GM21723 (cell line): ENCODE data around the gene NCLN.
A peak's percentile ranks its signal among the peaks of the same experiment; 100 is the strongest.
"Not testable (repeated sequence)": the region's sequence is repeated elsewhere in the genome, so short reads cannot be mapped to it uniquely, and the experiment has no call there.

Source experiments
- ATAC-seq: cut with Tn5 transposase; IDR thresholded peaks from one replicate; pipeline ENCODE4 v1.9.1; 2021; ENCODE audit warnings: mild to moderate bottlenecking, moderate library complexity; ENCODE audit not compliant: unreplicated experiment

NCLN gene

GRCh38 chr19:3185461-3186159, at the start of gene NCLN:
NCLN (plus strand) TSS chr19:3185930; CDS start chr19:3186031, 101 bp downstream.
- peak; percentile 68 for ATAC-seq

- no peak for ATAC-seq
Observed at GRCh38 chr19:3135961-3136683, 49.6 kb upstream of the NCLN start, which contains the start of gene GNA15. GNA15 (plus strand) TSS chr19:3136033; CDS start chr19:3136451, 418 bp downstream.

- ATAC-seq = no peak
Observed at GRCh38 chr19:3136684-3137055, 49.1 kb upstream of the NCLN start.

- ATAC-seq = no peak
Observed at GRCh38 chr19:3137119-3137518, 48.6 kb upstream of the NCLN start.

- no peak for ATAC-seq
Observed at GRCh38 chr19:3138268-3138667, 47.5 kb upstream of the NCLN start.

GRCh38 chr19:3140667-3141038, 45.1 kb upstream of the NCLN start:
- no peak for ATAC-seq

- no peak for ATAC-seq
Observed at GRCh38 chr19:3142292-3142670, 43.4 kb upstream of the NCLN start.

- ATAC-seq = no peak
Observed at GRCh38 chr19:3142781-3143337, 42.9 kb upstream of the NCLN start.

GRCh38 chr19:3145909-3146676, 39.6 kb upstream of the NCLN start:
- ATAC-seq = no peak

- ATAC-seq = no peak
Observed at GRCh38 chr19:3146677-3147100, 39.0 kb upstream of the NCLN start.

GRCh38 chr19:3148503-3148902, 37.2 kb upstream of the NCLN start:
- no peak for ATAC-seq

GRCh38 chr19:3149089-3149488, 36.6 kb upstream of the NCLN start:
- ATAC-seq = no peak

GRCh38 chr19:3149526-3150505, 35.9 kb upstream of the NCLN start:
- no peak for ATAC-seq

GRCh38 chr19:3150739-3151329, 34.9 kb upstream of the NCLN start:
- no peak for ATAC-seq

- ATAC-seq = no peak
Observed at GRCh38 chr19:3151563-3152418, 33.9 kb upstream of the NCLN start.

GRCh38 chr19:3152419-3152780, 33.3 kb upstream of the NCLN start:
- ATAC-seq = no peak

GRCh38 chr19:3153286-3154230, 32.2 kb upstream of the NCLN start:
- ATAC-seq = no peak

GRCh38 chr19:3154447-3154846, 31.3 kb upstream of the NCLN start:
- ATAC-seq = not testable (repeated sequence)
